ENCODE results near the gene USP32.

- no peak for TF ChIP-seq BRCA1 (IDR thresholded peaks at IDR 0.05; ENCODE audit: low read depth, low read length)
- no peak for TF ChIP-seq RFX5 (IDR thresholded peaks at IDR 0.05; ENCODE audit: borderline replicate concordance, low read depth, low read length)
- TF ChIP-seq SRF (IDR thresholded peaks at IDR 0.05; ENCODE audit: low read depth, low read length) = no peak
- no peak for TF ChIP-seq YY1 (IDR thresholded peaks at IDR 0.05; ENCODE audit: low read depth, low read length)
- TF ChIP-seq EZH2 (IDR thresholded peaks at IDR 0.05; ENCODE audit: low read depth, low read length, severe bottlenecking) = no peak
- TF ChIP-seq SIN3A (conservative IDR thresholded peaks at IDR 0.05 in 1 of 2, IDR thresholded peaks at IDR 0.05 in 1 of 2; ENCODE audit: low read depth in 1 of 2, low read length in 2 of 2) = no peak
- no peak for TF ChIP-seq CTCF (IDR thresholded peaks at IDR 0.05; ENCODE audit: control extremely low read depth in 1 of 3, insufficient read depth in 1 of 3, low read depth in 1 of 3, low read length in 3 of 3)
- no peak for TF ChIP-seq POLR2AphosphoS5 (IDR thresholded peaks at IDR 0.05; ENCODE audit: low read depth, low read length)
- no peak for TF ChIP-seq MAX (IDR thresholded peaks at IDR 0.05)
- TF ChIP-seq POLR2A (IDR thresholded peaks at IDR 0.05; ENCODE audit: control extremely low read depth in 1 of 2, low read depth in 2 of 2, low read length in 2 of 2) = no peak
- no peak for TF ChIP-seq JUND (IDR thresholded peaks at IDR 0.05; ENCODE audit: low read length)
- TF ChIP-seq GABPA (IDR thresholded peaks at IDR 0.05; ENCODE audit: borderline replicate concordance, insufficient read depth, low read length) = no peak
Observed at GRCh38 chr17:60301649-60302048, 90.3 kb downstream of the USP32 start.
